AG08396 (cell line): Measurements from ENCODE around the gene NXPH1.
"Not testable (repeated sequence)": the region's sequence is repeated elsewhere in the genome, so short reads cannot be mapped to it uniquely, and the experiment has no call there.

Source experiments
- DNase-seq: peaks from one replicate; pipeline ENCODE4 v3.0.0; 2012; ENCODE audit warnings: low spot score, mixed read lengths

NXPH1 gene

DNA sequence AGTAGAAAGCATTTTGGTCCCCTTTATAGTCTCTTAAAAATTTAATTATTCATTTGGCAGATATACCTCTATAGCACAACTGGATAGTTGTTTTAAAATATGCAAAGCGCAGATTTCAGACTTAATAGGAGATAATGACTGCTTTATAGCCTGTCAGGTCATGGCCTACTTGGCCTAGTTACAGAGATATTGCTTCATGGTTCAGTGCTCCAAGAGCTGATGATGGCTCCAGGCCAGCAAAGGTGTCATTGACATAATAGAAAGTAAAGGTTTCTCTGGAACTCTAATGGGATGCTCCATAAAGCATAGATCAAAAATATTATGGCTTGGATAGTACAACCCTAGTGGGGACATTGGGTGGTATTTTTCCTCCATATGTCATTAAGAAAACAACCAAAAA, 285.7 kb downstream of the NXPH1 start:
- DNase-seq: no peak

DNA sequence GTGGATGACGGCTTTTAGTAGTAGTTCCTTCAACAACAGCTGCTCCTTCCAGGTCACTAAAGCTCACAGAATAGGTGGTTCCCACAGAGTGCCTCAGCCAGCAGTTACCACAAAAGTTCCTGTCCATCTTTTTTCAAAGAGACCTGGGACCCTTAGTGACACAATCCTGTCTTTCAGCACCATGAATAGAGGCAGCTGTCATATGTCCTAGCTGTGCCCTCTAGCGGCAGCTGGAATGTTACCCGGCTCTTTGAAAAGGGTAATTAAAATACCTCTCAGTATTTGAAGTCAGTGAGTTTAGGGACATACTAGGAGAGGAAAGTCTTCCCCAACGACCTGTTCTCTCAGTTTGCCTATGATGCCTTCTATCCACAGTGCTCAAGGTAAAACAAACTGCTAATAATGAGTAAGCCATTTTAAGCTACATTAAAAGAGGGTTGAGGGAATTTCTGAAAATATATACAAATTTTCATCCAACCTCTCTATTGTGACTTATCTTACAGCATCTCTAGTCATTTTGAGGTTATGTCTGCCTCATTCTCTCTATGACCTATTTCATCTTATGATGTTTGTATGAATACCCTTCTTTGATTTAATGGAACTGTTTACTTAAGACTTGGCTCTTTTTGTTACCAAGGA, 290.8 kb downstream of the NXPH1 start:
- no peak for DNase-seq

DNA sequence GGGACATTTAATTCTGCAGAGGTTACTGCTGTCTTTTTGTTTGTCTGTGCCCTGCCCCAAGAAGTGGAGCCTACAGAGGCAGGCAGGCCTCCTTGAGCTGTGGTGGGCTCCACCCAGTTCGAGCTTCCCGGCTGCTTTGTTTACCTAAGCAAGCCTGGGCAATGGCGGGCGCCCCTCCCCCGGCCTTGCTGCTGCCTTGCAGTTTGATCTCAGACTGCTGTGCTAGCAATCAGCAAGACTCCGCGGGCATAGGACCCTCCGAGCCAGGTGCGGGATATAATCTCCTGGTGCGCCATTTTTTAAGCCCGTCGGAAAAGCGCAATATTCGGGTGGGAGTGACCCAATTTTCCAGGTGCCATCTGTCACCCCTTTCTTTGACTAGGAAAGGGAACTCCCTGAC, 298.3 kb downstream of the NXPH1 start:
- DNase-seq: not testable (repeated sequence)

DNA sequence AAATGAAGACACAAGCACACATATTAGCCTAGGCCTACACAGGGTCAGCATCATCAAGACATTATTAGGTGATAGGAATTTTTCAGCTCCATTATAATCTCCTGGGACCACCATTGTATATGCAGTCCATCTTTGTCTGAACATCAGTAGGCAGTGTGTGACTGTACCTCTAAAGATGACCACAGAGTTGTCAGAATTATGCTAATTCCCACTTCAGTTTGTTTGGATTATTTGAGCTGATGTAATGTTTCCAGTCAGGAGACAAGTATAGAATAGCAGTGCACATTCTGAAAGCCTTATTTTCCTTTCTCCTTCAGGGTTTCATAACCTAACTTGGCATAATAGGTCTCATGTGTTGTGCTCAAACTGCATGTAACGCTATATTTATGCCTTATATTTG, 306.4 kb downstream of the NXPH1 start:
- DNase-seq: no peak

DNA sequence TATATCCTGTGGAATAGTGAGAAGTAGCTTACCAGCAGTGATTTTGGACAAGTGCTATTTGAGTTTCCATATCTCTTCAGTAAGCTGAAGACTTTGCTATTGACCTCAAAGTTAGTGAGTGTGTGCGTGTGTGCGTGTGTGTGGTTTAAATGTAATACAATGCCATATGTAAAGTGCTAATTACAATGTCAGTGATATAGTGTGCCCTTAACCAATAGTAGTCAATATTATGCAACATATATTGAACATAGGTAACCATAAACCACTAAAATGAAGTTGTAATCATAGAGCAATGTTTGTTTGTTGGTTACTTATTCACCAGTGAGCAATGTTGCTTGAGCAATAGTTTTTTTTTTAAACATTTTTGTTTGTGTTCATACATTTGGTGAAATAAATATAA, 309.4 kb downstream of the NXPH1 start:
- no peak for DNase-seq

DNA sequence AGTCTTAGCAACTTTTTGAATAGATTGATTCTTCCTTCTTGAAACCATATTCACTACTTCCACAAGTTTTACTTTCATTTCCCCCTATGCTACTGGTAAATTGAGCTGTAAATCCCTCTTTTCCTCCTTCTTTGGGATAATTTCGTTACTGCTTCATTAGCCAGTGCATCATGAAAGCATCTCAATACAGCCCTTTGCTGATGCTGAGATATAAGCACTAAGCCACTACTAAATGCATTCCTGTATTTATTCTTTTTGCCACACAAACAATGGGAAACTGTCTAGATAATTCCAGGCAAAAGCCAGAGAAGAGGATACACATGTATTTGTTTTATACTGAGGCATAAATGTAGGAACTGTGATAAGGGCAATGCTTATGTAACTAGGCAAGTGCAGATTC, 313.9 kb downstream of the NXPH1 start:
- DNase-seq: no peak

DNA sequence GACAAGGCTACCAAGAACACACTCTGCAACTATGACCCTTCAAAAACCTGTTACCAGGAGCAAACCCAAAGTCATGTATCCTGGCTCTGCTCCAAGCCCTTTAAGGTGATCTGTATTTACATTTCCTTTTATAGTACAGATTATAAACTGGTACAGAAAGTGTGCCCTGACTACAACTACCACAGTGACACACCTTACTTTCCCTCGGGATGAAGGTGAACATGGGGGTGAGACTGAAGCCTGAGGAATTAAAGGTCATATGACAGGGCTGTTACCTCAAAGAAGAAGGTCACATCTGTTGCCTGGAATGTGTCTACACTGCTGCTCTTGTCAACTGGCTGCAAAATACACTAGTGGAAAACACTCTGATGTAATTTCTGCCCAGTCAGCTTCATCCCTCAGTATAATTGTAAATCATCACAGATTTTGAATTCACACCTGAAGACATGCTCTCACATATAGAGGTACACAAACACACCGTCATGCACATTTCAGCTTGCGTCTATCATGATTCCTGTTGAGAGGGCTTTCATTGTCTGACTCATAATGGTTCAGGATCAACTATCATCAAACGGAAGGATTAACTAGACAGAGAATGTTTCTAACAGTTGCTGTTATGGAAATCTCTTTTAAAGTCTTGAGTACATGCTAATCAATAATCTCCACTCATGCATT, 318.3 kb downstream of the NXPH1 start:
- no peak for DNase-seq

DNA sequence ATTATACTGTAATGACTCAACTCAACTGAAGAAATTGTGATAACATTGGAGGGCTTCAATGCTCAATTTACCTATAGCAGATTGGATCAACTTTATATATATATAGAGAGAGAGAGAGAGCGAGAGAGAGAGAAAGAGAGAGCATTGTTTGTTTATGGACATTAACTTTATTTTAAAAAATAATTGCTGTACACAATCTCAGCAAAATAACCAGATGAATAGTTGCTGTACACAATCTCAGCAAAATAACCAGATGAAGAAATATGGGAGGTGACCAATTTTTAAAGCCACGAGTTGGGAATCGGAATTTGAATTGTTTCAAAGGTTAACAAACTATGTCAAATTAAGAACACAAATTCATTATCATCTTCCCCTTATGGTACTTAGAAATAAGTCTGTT, 319.9 kb downstream of the NXPH1 start:
- no peak for DNase-seq

DNA sequence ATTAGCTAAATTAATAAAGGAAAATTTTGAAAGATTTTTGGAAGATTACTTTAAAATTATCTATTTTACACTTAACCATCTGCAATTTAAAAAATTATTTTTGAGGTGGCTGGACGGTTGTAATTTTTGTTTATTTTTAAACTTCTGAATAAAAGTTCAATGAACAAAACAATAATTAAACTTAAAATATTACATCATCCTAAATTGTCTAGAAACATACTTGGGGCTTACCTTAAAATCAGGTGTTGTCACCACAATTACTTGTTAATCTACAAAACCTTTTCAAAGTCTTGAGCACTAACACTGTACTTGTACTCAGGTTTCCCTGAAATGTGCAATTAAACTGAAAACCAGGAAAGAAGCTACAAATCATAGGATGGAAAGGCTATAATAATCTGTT, 328.3 kb downstream of the NXPH1 start:
- no peak for DNase-seq

DNA sequence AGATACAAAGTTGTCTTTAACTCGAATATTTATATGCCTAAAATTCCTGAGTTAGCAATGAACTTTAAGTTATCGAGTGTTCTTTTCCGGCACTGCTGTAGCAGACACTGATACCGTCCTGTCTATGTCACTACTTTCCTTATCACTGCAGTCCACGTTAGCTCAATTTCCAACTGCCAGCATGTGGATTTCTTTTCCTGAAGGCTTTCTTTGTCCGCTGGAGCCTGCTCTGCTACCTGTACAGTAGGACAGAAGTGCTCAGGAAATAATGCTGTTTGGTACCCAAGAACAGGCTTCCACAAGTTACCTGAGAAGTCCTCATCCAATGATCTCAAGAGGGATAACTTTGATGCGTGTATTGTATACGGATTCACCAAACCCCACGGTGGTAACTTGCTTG, 329.4 kb downstream of the NXPH1 start:
- DNase-seq: no peak

DNA sequence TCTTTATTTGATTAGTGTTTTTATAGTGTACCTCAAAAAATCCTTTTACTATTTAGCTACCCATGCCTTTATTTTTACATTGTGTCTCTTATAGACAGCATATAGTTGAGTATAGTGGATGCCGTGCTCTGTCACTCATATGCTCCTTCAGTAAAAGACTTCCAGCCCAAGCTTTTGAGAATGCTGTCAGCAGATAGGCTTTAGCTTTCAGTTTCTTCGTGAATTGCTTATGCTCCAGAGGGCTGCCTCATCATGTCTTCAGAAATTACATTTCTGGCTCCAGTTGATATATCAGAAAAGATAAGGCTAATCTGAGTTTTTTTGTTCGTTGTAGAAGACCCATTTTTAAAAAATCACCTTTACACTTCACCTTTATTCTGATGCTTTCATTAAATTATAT, 332.0 kb downstream of the NXPH1 start:
- no peak for DNase-seq

DNA sequence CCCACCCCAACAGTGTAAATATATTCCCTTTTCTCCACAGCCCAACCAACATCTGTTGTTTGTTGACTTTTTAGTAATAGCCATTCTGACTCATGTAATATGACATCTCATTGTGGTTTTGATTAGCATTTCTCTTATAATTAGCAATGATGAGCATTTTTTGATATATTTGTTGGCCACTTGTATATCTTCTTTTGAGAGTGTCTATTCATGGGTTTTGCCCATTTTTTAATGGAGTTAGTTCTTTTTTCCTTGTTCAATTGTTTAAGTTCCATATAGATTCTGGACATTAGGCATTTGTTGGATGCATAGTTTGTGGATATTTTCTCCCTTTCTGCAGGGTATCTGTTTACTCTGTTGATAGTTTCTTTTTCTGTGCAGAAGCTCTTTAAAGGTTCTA, 340.1 kb downstream of the NXPH1 start:
- no peak for DNase-seq

DNA sequence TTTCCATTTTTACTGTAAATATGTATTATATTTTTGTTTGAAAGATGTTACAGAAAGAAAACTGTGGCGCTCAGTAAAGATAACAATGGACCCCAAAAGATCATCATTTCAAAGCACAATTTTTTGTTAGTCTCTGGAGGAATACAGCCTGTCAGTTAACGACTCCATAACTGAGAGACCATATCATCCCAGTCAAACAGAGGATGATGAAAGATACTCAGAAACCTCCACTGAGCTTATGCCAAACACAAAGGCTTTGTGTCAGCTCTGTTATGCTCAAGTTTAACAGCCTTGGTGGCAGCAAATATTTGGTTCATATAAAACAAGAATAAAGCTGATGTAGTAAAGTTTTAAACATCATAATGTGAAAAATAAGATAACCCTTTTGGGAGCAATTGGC, 345.1 kb downstream of the NXPH1 start:
- no peak for DNase-seq

DNA sequence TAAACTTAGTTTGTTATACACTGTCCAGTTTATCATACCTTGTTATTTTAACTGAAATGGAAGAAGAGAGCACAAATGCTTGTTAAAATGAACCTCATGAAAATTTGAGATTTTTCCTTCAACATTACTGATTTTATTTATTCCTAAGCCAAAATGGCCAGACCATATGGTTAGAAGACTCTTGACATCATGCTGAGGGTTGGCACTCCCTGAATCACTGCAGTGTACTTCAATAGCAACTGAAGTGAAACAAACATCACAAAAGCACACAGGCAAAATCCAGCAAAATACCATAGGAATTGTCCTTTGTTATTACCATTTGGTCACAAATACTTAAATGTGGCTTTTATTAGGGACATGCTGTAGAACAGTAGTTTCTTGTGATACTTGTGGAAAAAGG, 347.8 kb downstream of the NXPH1 start:
- DNase-seq: no peak

DNA sequence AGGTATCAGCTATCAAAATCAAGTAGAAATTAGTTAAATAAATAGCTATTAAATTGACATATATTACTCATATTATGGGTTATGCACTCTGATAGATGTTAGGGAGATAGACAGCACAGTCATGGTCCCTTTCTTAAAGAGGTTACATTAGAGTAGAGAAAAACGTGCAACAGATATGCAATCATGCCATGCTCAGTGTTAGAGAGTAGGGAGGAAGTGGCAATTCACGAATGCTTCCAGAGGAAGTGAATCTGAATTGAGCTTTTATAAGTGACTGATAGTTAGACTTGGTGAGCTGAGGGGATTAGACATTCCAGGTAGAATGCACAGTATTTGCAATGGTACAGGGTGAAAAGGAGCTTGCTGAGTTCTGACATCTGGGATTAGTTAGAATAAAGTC, 349.8 kb downstream of the NXPH1 start:
- DNase-seq: no peak

DNA sequence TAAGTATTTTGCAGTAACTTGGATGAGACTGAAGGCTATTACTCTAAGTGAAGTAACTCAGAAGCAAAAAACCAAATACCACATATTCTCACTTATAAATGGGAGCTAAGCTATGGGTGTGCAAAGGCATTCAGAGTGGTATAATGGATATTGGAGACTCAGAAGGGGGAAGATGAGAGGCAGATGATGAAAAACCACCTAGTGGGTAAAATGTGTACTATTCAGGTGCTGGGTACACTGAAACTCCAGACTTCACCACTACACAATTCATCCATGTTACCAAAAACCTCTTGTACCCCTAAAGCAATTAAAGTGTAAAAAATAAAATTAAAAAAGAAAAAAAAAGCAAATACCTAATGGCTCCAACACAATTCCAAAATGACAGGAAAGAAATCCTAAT, 351.7 kb downstream of the NXPH1 start:
- DNase-seq: no peak

DNA sequence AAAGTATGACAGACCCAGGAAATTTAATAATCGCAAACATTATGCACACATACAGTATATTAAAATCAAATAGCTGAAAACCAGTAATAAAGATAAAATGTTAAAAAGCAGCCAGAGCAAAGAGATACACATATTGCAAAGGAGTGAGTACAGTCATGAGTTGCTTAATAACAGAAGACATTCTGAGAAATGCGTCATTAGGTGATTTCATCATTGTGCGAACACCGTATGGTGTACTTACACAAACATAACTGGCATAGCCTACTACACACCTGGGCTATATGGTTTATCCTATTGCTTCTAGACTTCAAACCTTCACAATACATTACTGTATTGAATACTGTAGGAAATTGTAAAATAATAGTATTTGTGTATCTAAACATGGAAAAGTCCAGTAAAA, 367.6 kb downstream of the NXPH1 start:
- no peak for DNase-seq
